K562 (cell line): ENCODE data around the gene PAFAH2. TPM values are rescaled to one million over a fixed set of nuclear protein-coding genes. Genes with fewer than 3 reads are reported as not detected.

Experiments
- ATF7 ChIP-seq: fragments of 450-650 bp; IDR thresholded peaks from 2 replicates; pipeline ENCODE4 v1.7.1; 2014; ENCODE audit warnings: mild to moderate bottlenecking, moderate library complexity
- CBX8 ChIP-seq: fragments of 200-600 bp; sonication (generic); IDR thresholded peaks from 2 replicates; pipeline ENCODE4 v1.6.1; 2012; ENCODE audit warnings: borderline replicate concordance, mixed run types, low read depth, mild to moderate bottlenecking, moderate library complexity, mixed read lengths, low read length, control low read depth, inconsistent platforms; ENCODE audit not compliant: poor library complexity, severe bottlenecking; ENCODE audit errors: extremely low read depth
- CC2D1A ChIP-seq: fragments of 450-650 bp; IDR thresholded peaks from 2 replicates; pipeline ENCODE4 v1.6.1; 2017; ENCODE audit warnings: mild to moderate bottlenecking
- FOXA3 ChIP-seq, 2 experiments: fragments of 450-650 bp in 1 of 2; sonication (generic) in 1 of 2; formaldehyde crosslinking; IDR thresholded peaks in 1 of 2; conservative IDR thresholded peaks in 1 of 2; 2 replicates each; pipeline versions ENCODE4 v1.4.0 to v1.8.0; 2020 to 2022; ENCODE audit warnings: mild to moderate bottlenecking in 2 of 2, missing genetic modification reagents in 1 of 2
- MAFF ChIP-seq: IDR thresholded peaks from 2 replicates; pipeline ENCODE4 v1.6.1; 2012; ENCODE audit warnings: low read length, improper control_type of control experiment
- NFRKB ChIP-seq: fragments of 450-650 bp; IDR thresholded peaks from 2 replicates; pipeline ENCODE4 v1.6.1; 2016; ENCODE audit warnings: low read depth
- RREB1 ChIP-seq: fragments of 250-450 bp; sonication (Bioruptor Pico); IDR thresholded peaks from 2 replicates; pipeline ENCODE4 v1.4.0; 2020
- SMARCA4 ChIP-seq: fragments of 450-650 bp; IDR thresholded peaks from 2 replicates; pipeline ENCODE4 v1.6.1; 2016
- ZNF384 ChIP-seq: IDR thresholded peaks from 2 replicates; pipeline ENCODE4 v1.6.1; 2012; ENCODE audit warnings: low read depth, low read length, improper control_type of control experiment
- ZNF431 ChIP-seq: sonication (generic); formaldehyde crosslinking; IDR thresholded peaks from 2 replicates; pipeline ENCODE4 v1.8.0; 2022; ENCODE audit warnings: mild to moderate bottlenecking, missing genetic modification reagents
- polyA plus RNA-seq, 8 experiments: library from polyadenylated mRNA; depleted of rRNA in 4 of 8; stranded (reverse) in 5 of 8; unstranded in 3 of 8; fragments of >200 nt; fragmentation: Nextera tagmentation in 2 of 8; fragmentation: Illumina TruSeq in 1 of 8; extraction: Ambion mirVana in 2 of 8; extraction: Trizol in 1 of 8; gene quantifications; 2 replicates each; pipeline versions ENCODE4 v1.2.1 to v1.2.3, GENCODE V29; 2011 to 2014; ENCODE audit warnings: inconsistent platforms in 1 of 8, missing spikeins in 1 of 8
- total RNA-seq, 7 experiments: library from RNA; depleted of rRNA in 6 of 7; stranded (reverse); fragments of >200 nt in 6 of 7; fragmentation: Illumina TruSeq in 2 of 7; extraction: Trizol in 2 of 7; gene quantifications; 2 replicates each; pipeline versions ENCODE4 v1.2.1 to v1.2.3, GENCODE V29; 2011 to 2021; ENCODE audit warnings: low replicate concordance in 1 of 7
- TF ChIP-seq, protein P1 (sequence below), 2 experiments: IDR thresholded peaks in 1 of 2; conservative IDR thresholded peaks in 1 of 2; 2 replicates each; pipeline ENCODE4 v1.6.1; 2016; ENCODE audit warnings: low read depth in 2 of 2, mild to moderate bottlenecking in 1 of 2, missing compliant biosample characterization in 1 of 2, missing genetic modification characterization in 1 of 2, moderate library complexity in 1 of 2
- TF ChIP-seq, protein P2 (sequence below): fragments of 150-350 bp; IDR thresholded peaks from 2 replicates; pipeline ENCODE4 v1.6.1; 2014; ENCODE audit warnings: low read depth, mild to moderate bottlenecking, low read length, borderline replicate concordance

PAFAH2 gene
- total and polyA plus RNA-seq, 9 of the 15 experiments (the other 6 are each of a cell fraction or from before 2014, with no cell fraction given) = 4.2 to 10.9 (median 6.8) TPM

DNA sequence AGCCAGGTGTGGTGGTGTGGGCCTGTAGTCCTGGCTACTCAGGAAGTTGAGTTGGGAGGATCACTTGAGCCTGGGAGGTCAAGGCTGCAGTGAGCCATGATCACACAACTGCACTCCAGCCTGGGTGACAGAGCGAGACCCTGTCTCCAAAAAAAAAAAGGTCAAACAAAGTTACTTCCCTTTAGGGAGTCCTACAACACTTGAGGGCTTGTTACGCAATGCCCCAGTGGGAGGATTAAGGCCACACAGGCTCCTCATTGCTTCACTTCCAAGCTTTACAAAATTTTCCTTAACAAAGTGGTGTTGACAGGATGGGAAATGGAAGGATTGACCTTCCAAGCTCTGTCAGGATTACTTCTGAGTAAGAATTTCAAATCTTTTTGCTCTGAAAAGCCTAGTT is 17.5 kb upstream of the PAFAH2 start (continued):
- TF ChIP-seq CBX8 (no peak), ZNF431 (CRISPR knock-in tag) (no peak), MAFF (no peak), CC2D1A (no peak), RREB1 (CRISPR knock-in tag) (no peak), FOXA3 (CRISPR knock-in tag; conservative IDR thresholded peaks at IDR 0.05 in 1 of 2, IDR thresholded peaks at IDR 0.05 in 1 of 2) (0 out of 4 replicates have a peak, but pooled peaks of 1 of the 2 experiments have one; percentile 32), SMARCA4 (peak; percentile 18; the same call in 1 of the 2 replicates), ZNF384 (peak; percentile 67), NFRKB (no peak), ATF7 (peak; percentile 54; the same call in 1 of the 2 replicates)
- TF ChIP-seq, protein P1, sequence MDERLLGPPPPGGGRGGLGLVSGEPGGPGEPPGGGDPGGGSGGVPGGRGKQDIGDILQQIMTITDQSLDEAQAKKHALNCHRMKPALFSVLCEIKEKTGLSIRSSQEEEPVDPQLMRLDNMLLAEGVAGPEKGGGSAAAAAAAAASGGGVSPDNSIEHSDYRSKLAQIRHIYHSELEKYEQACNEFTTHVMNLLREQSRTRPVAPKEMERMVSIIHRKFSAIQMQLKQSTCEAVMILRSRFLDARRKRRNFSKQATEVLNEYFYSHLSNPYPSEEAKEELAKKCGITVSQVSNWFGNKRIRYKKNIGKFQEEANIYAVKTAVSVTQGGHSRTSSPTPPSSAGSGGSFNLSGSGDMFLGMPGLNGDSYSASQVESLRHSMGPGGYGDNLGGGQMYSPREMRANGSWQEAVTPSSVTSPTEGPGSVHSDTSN (CRISPR knock-in tag; IDR thresholded peaks at IDR 0.05; ENCODE audit: low read depth) = no peak
- TF ChIP-seq, protein P1 (tag; conservative IDR thresholded peaks at IDR 0.05; ENCODE audit: low read depth) = 0 out of 2 replicates have a peak, but pooled peaks have one; percentile 17
- TF ChIP-seq, protein P2, sequence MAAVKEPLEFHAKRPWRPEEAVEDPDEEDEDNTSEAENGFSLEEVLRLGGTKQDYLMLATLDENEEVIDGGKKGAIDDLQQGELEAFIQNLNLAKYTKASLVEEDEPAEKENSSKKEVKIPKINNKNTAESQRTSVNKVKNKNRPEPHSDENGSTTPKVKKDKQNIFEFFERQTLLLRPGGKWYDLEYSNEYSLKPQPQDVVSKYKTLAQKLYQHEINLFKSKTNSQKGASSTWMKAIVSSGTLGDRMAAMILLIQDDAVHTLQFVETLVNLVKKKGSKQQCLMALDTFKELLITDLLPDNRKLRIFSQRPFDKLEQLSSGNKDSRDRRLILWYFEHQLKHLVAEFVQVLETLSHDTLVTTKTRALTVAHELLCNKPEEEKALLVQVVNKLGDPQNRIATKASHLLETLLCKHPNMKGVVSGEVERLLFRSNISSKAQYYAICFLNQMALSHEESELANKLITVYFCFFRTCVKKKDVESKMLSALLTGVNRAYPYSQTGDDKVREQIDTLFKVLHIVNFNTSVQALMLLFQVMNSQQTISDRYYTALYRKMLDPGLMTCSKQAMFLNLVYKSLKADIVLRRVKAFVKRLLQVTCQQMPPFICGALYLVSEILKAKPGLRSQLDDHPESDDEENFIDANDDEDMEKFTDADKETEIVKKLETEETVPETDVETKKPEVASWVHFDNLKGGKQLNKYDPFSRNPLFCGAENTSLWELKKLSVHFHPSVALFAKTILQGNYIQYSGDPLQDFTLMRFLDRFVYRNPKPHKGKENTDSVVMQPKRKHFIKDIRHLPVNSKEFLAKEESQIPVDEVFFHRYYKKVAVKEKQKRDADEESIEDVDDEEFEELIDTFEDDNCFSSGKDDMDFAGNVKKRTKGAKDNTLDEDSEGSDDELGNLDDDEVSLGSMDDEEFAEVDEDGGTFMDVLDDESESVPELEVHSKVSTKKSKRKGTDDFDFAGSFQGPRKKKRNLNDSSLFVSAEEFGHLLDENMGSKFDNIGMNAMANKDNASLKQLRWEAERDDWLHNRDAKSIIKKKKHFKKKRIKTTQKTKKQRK = no peak
